HFFc6 (cell line): Measurements from ENCODE around the gene EXOC4. TPM values are rescaled to one million over a fixed set of nuclear protein-coding genes. Genes with fewer than 3 reads are reported as not detected.

Experiments used
- DNase-seq: peaks from one replicate; pipeline ENCODE4 v3.0.0-alpha.2; 2018
- H3K27ac Mint-ChIP-seq: 2 replicates; pipeline ENCODE4 v1.8.0; 2020; ENCODE audit warnings: mild to moderate bottlenecking, mixed read lengths
- H3K27me3 Mint-ChIP-seq: 2 replicates; pipeline ENCODE4 v1.8.0; 2021; ENCODE audit warnings: mild to moderate bottlenecking, moderate library complexity, mixed read lengths; ENCODE audit not compliant: insufficient read depth
- H3K36me3 Mint-ChIP-seq: 2 replicates; pipeline ENCODE4 v1.8.0; 2021; ENCODE audit warnings: low read depth, mixed read lengths
- H3K4me1 Mint-ChIP-seq: 2 replicates; pipeline ENCODE4 v1.8.0; 2020; ENCODE audit warnings: low read depth, mixed read lengths
- H3K4me3 Mint-ChIP-seq: 2 replicates; pipeline ENCODE4 v1.8.0; 2020; ENCODE audit warnings: mild to moderate bottlenecking, moderate library complexity, mixed read lengths
- H3K9me3 Mint-ChIP-seq: 2 replicates; pipeline ENCODE4 v1.8.0; 2020; ENCODE audit warnings: mild to moderate bottlenecking, mixed read lengths
- CTCF ChIP-seq: fragments of 200-600 bp; sonication (generic); IDR thresholded peaks from 2 replicates; pipeline ENCODE4 v1.5.0; 2021; ENCODE audit warnings: antibody characterized with exemption, mild to moderate bottlenecking
- total RNA-seq, 6 experiments: library from RNA; stranded (reverse); fragmentation: NEBNext Ultra II Directional; extraction: Animal tissue kit (Norgen Biotek cat#: 25700); gene quantifications; 2 replicates in 1 of 6; 3 replicates in 5 of 6; pipeline ENCODE4 v1.2.3, GENCODE V29; 2021

The EXOC4 gene
- total RNA-seq, 6 experiments from 2014 or later, result 57.6 to 67.6 (median 61.4) TPM

GRCh38 chr7:133401225-133401624 lies 148.3 kb downstream of the EXOC4 start:
- Mint-ChIP-seq H3K9me3 (no peaks in the 10 kb centered on the region), H3K36me3 (no peaks in the 10 kb centered on the region), H3K27ac (peak overlapping the region; percentile 37), H3K4me1 (peaks cover 28% of the 10 kb centered on the region), H3K27me3 (no peaks in the 10 kb centered on the region), H3K4me3 (peak overlapping the region; percentile 36; the same call in 1 of the 2 replicates)
- DNase-seq, result no peak
- no peak for TF ChIP-seq CTCF

- Mint-ChIP-seq H3K9me3 (no peaks in the 10 kb centered on the region), H3K4me1 (no peaks in the 10 kb centered on the region), H3K27me3 (peaks cover 2% of the 10 kb centered on the region), H3K4me3 (no peak overlapping the region), H3K27ac (no peak overlapping the region), H3K36me3 (no peaks in the 10 kb centered on the region)
- TF ChIP-seq CTCF, result no peak
- no peak for DNase-seq
Measured at GRCh38 chr7:133408212-133408611, 155.3 kb downstream of the EXOC4 start.

GRCh38 chr7:133409421-133409820 lies 156.5 kb downstream of the EXOC4 start:
- H3K4me3 Mint-ChIP-seq, result no peak overlapping the region
- no peaks in the 10 kb centered on the region for H3K4me1 Mint-ChIP-seq
- TF ChIP-seq CTCF, result no peak
- no peak for DNase-seq
- H3K27ac Mint-ChIP-seq, result no peak overlapping the region
- no peaks in the 10 kb centered on the region for H3K9me3 Mint-ChIP-seq
- peaks cover 2% of the 10 kb centered on the region for H3K27me3 Mint-ChIP-seq
- no peaks in the 10 kb centered on the region for H3K36me3 Mint-ChIP-seq

GRCh38 chr7:133409966-133410365 lies 157.1 kb downstream of the EXOC4 start:
- H3K9me3 Mint-ChIP-seq, result no peaks in the 10 kb centered on the region
- H3K27ac Mint-ChIP-seq, result no peak overlapping the region

GRCh38 chr7:133411395-133411794 lies 158.5 kb downstream of the EXOC4 start:
- Mint-ChIP-seq H3K4me1 (no peaks in the 10 kb centered on the region), H3K4me3 (no peak overlapping the region), H3K9me3 (no peaks in the 10 kb centered on the region), H3K27ac (no peak overlapping the region), H3K27me3 (peaks cover 2% of the 10 kb centered on the region), H3K36me3 (no peaks in the 10 kb centered on the region)
- no peak for TF ChIP-seq CTCF
- no peak for DNase-seq

More at GRCh38 chr7:133409966-133410365, 157.1 kb downstream of the EXOC4 start:
- peaks cover 2% of the 10 kb centered on the region for H3K27me3 Mint-ChIP-seq
- DNase-seq, result no peak
- no peak overlapping the region for H3K4me3 Mint-ChIP-seq
- no peak for TF ChIP-seq CTCF
- H3K36me3 Mint-ChIP-seq, result no peaks in the 10 kb centered on the region
- H3K4me1 Mint-ChIP-seq, result no peaks in the 10 kb centered on the region

GRCh38 chr7:133412942-133413341 lies 160.1 kb downstream of the EXOC4 start:
- H3K4me1 Mint-ChIP-seq, result peaks cover 4% of the 10 kb centered on the region
- no peak overlapping the region for H3K4me3 Mint-ChIP-seq
- no peak overlapping the region for H3K27ac Mint-ChIP-seq
- H3K36me3 Mint-ChIP-seq, result no peaks in the 10 kb centered on the region
- peaks cover 2% of the 10 kb centered on the region for H3K27me3 Mint-ChIP-seq
- H3K9me3 Mint-ChIP-seq, result no peaks in the 10 kb centered on the region
- no peak for DNase-seq
- no peak for TF ChIP-seq CTCF
